Left lung (tissue), 10 donors: Measurements from ENCODE around the gene RBBP8NL. TPM values are rescaled to one million over a fixed set of nuclear protein-coding genes. Genes with fewer than 3 reads are reported as not detected.

Source experiments
- ATAC-seq: fragments of 200-7000 bp; cut with Tn5 transposase; one replicate; pipeline ENCODE4 v1.9.1; 2020; ENCODE audit warnings: moderate library complexity
- DNase-seq, 4 donors: peaks; one replicate each; pipeline ENCODE4 v3.0.0-alpha.2; 2013 to 2020
- H3K27ac ChIP-seq, 2 donors: fragments of 200-600 bp; sonication (generic) in 1 of 2; one replicate each; pipeline versions ENCODE4 v1.5.0 to v1.8.0; 2020 to 2021
- H3K27me3 ChIP-seq, 2 donors: fragments of 200-600 bp; sonication (generic) in 1 of 2; one replicate each; pipeline versions ENCODE4 v1.5.0 to v1.8.0; 2020 to 2021
- H3K36me3 ChIP-seq, 2 donors: fragments of 200-600 bp; sonication (generic) in 1 of 2; one replicate each; pipeline versions ENCODE4 v1.5.0 to v1.8.0; 2020 to 2021
- H3K4me1 ChIP-seq, 2 donors: fragments of 200-600 bp; one replicate each; pipeline ENCODE4 v1.8.0; 2021
- H3K4me3 ChIP-seq, 2 donors: fragments of 200-600 bp; sonication (generic) in 1 of 2; one replicate each; pipeline versions ENCODE4 v1.5.0 to v1.8.0; 2020 to 2021; ENCODE audit warnings: mild to moderate bottlenecking in 1 of 2
- H3K9me3 ChIP-seq, 2 donors: fragments of 200-600 bp; sonication (generic) in 1 of 2; one replicate each; pipeline versions ENCODE4 v1.5.0 to v1.8.0; 2020 to 2021
- intact Hi-C, 2 donors: fragments of 100-400 bp; cut with DNase I; formaldehyde crosslinking; loops; one replicate each; pipeline versions ENCODE4 v1.11.2 to v1.14.2; 2022
- polyA plus RNA-seq, 6 donors: library from polyadenylated mRNA; unstranded; fragments of 120-200 nt; gene quantifications; one replicate each; pipeline ENCODE4 v1.2.1, GENCODE V29; 2013; ENCODE audit not compliant: insufficient read length in 6 of 6
- total RNA-seq, 2 donors: library from RNA; stranded (reverse); fragmentation: NEBNext Ultra II Directional; extraction: Animal tissue kit (Norgen Biotek cat#: 25700); gene quantifications; one replicate each; pipeline ENCODE4 v1.2.1, GENCODE V29; 2021
- TF ChIP-seq, protein P1 (sequence below), 2 donors: fragments of 200-600 bp; sonication (generic) in 1 of 2; IDR thresholded peaks; one replicate each; pipeline versions ENCODE4 v1.5.0 to v1.8.0; 2021; ENCODE audit warnings: antibody characterized with exemption in 2 of 2
- donor health status: DM: no; HTN: yes; CAD: no.
- donor health status: DM: no; HTN: no; CAD: no.

Gene RBBP8NL
- total and polyA plus RNA-seq, 8 donors: 0.97 to 4.2 (median 3.4) TPM

DNA sequence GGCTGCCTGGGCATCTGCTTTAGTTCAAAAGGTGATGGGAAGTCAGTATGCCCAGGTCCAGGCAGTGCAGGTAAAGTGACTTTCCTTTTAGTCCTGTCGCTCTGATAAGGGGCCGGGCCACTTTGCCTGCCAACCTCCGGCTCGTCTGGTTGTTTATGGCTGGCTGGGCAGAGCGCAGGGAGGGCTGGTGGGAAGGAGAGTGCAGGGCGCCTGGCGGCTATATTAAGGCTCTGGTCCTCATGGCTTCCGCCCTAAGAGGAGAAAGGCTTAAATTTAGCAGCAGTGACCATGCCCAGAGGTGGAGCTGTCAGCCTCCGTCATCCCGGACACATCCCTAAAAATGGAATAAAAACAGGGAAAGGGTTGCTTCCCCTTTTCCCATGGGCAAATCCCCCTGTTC lies 33.8 kb upstream of the RBBP8NL start:
- TF ChIP-seq, protein P1, sequence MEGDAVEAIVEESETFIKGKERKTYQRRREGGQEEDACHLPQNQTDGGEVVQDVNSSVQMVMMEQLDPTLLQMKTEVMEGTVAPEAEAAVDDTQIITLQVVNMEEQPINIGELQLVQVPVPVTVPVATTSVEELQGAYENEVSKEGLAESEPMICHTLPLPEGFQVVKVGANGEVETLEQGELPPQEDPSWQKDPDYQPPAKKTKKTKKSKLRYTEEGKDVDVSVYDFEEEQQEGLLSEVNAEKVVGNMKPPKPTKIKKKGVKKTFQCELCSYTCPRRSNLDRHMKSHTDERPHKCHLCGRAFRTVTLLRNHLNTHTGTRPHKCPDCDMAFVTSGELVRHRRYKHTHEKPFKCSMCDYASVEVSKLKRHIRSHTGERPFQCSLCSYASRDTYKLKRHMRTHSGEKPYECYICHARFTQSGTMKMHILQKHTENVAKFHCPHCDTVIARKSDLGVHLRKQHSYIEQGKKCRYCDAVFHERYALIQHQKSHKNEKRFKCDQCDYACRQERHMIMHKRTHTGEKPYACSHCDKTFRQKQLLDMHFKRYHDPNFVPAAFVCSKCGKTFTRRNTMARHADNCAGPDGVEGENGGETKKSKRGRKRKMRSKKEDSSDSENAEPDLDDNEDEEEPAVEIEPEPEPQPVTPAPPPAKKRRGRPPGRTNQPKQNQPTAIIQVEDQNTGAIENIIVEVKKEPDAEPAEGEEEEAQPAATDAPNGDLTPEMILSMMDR (IDR thresholded peaks at IDR 0.05): no peak
- Histone ChIP-seq H3K27ac (no peak overlapping the region), H3K4me3 (no peak overlapping the region), H3K9me3 (no peaks in the 10 kb centered on the region), H3K27me3 (peaks cover 14 to 65% of the 10 kb centered on the region in 2 donors), H3K4me1 (no peaks in the 10 kb centered on the region), H3K36me3 (no peaks in the 10 kb centered on the region)
- ATAC-seq (no peak), DNase-seq (no peak)
- intact Hi-C loops: no loop called here

GRCh38 chr20:62460678-62461077 lies 33.3 kb upstream of the RBBP8NL start:
- Histone ChIP-seq H3K27ac (no peak overlapping the region), H3K4me1 (no peaks in the 10 kb centered on the region), H3K36me3 (no peaks in the 10 kb centered on the region), H3K9me3 (no peaks in the 10 kb centered on the region), H3K4me3 (no peak overlapping the region), H3K27me3 (peaks cover 14 to 65% of the 10 kb centered on the region in 2 donors)
- TF ChIP-seq, protein P1 (IDR thresholded peaks at IDR 0.05): no peak
- intact Hi-C loops: no loop called here
- DNase-seq (no peak), ATAC-seq (no peak)

DNA sequence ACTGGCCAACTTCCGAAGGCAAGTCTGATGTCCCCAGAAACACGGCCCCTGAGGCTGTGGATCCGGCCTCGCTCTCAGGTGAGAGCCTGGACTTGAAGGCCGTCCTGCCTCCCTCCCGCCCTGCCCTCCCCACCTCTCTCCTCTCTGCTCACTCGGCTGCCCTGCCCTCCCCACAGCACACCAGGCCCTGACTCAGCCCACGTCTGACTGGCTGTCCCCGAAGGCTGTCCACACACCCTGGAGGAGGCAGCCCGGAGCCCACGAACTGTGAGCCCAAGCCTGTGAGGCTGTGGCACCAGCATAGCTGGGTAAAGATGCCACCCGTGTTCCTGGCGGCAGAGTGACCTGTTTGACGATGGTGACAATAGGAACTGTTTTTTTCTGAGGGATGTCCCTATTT lies 32.1 kb upstream of the RBBP8NL start:
- no peak for ATAC-seq
- Histone ChIP-seq H3K36me3 (no peaks in the 10 kb centered on the region), H3K4me1 (no peaks in the 10 kb centered on the region), H3K4me3 (no peak overlapping the region), H3K9me3 (no peaks in the 10 kb centered on the region), H3K27me3 (peaks cover 14 to 72% of the 10 kb centered on the region in 2 donors), H3K27ac (no peak overlapping the region)
- intact Hi-C loops: no loop called here
- TF ChIP-seq, protein P1 (IDR thresholded peaks at IDR 0.05): no peak
- DNase-seq: no peak

DNA sequence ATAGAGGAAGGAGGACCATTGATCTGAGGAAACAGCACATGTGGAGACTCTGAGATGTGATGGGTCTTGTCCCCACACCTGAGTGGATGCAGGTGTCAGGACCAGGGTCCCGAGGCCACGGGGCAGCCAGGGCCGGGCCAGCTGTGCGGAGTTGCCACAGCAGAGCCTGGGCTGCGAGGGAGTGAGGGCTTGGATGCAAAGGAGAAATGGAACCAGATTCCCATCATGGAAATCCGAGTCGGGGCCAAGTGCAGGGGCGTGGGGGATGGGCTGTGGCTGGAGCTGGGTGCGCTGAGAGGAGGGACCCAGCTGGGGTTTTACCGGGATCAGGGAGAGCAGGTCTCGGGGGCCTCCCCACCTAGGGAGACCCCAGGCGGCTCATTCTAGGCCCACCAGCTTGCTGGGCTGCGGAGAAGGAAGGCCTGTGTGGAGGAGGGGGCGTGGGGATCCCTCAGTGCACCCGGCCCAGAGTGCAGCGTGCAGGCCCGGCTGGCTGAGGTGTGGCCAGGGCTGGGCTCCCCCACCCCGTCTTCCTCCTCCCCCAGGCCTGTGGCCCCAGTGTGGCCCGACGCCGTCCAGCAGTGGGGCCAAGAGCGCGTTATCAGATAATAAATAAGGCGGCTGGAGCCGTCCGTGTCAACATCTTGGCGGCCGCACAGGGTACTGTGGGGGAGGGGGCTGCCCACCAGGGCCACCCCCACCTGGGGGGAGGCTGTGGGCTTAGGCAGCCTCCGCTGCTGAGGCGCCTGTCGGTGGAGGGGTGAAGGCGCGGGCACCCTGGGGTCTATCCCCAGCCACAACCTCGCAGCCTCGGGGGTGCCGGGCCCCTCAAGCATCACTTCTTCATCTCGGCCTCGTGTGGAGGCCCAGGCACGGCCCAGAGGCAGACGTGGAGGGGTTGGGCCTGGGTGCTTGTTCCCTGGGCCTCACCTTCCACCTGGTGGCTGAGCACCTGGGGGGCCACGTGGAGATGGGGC lies 31.2 kb upstream of the RBBP8NL start:
- H3K27me3 ChIP-seq: peaks cover 14 to 81% of the 10 kb centered on the region in 2 donors
- H3K36me3 ChIP-seq: no peaks in the 10 kb centered on the region

DNA sequence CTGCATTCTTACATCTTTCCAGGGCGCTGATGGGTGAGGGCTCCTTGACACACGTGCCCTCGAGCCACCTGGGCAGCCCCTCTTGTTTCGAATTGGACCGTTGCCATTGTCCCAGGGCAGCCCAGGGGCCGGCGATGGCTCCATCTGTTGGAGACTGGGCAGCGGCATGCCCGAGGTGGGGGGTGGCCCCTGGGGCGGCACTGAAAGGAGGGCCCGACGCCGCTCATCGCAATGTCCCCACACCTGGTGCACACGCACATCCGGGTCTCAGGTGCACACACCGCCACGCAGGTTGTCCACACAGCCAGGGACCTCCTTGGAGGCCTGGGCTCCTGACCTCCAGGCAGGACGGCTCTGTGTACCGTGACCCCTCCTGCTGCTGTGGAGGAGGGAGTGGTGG lies 30.5 kb upstream of the RBBP8NL start:
- H3K36me3 ChIP-seq: no peaks in the 10 kb centered on the region
- intact Hi-C loops: no loop called here
- DNase-seq: no peak
- TF ChIP-seq, protein P1 (IDR thresholded peaks at IDR 0.05): no peak
- H3K27ac ChIP-seq: no peak overlapping the region
- H3K4me1 ChIP-seq: no peaks in the 10 kb centered on the region
- H3K9me3 ChIP-seq: no peaks in the 10 kb centered on the region
- no peak overlapping the region for H3K4me3 ChIP-seq
- no peak for ATAC-seq
- H3K27me3 ChIP-seq: peaks cover 14 to 88% of the 10 kb centered on the region in 2 donors

More for the DNA sequence above, 31.2 kb upstream of the RBBP8NL start:
- DNase-seq (peak in 1 of 4 donors; percentile 82), ATAC-seq (peak; percentile 20)
- TF ChIP-seq, protein P1 (IDR thresholded peaks at IDR 0.05): no peak
- Histone ChIP-seq H3K4me1 (no peaks in the 10 kb centered on the region), H3K4me3 (no peak overlapping the region), H3K9me3 (no peaks in the 10 kb centered on the region), H3K27ac (no peak overlapping the region)
- intact Hi-C loops: no loop called here
